SK-N-SH treated with all-trans-retinoic acid at 6 μM for 48 hours (cell line): Measurements from ENCODE around the gene TNNC2.

Experiments used
- ATAC-seq: fragments of 200-7000 bp; cut with Tn5 transposase; 3 replicates; pipeline ENCODE4 v1.9.1; 2020; ENCODE audit warnings: mild to moderate bottlenecking, moderate library complexity
- ARNTL ChIP-seq: fragments of 450-650 bp; formaldehyde crosslinking; IDR thresholded peaks from 2 replicates; pipeline ENCODE4 v1.5.0; 2020; ENCODE audit warnings: low read depth, mild to moderate bottlenecking, moderate library complexity, borderline replicate concordance
- BACH2 ChIP-seq: fragments of 250-450 bp; sonication (Bioruptor Pico); IDR thresholded peaks from 2 replicates; pipeline ENCODE4 v1.9.0; 2021; ENCODE audit warnings: mild to moderate bottlenecking, borderline replicate concordance
- CSDC2 ChIP-seq: fragments of 250-450 bp; sonication (Bioruptor Pico); IDR thresholded peaks from 2 replicates; pipeline ENCODE4 v1.5.0; 2020; ENCODE audit warnings: mild to moderate bottlenecking, moderate library complexity
- CSRNP3 ChIP-seq: fragments of 250-450 bp; sonication (Bioruptor Pico); IDR thresholded peaks from 2 replicates; pipeline ENCODE4 v1.5.1; 2021; ENCODE audit warnings: mild to moderate bottlenecking, moderate library complexity
- GLIS3 ChIP-seq: fragments of 250-450 bp; sonication (Bioruptor Pico); IDR thresholded peaks from 2 replicates; pipeline ENCODE4 v1.5.0; 2020; ENCODE audit warnings: mild to moderate bottlenecking, moderate library complexity
- ISL1 ChIP-seq: fragments of 250-450 bp; sonication (Bioruptor Pico); IDR thresholded peaks from 2 replicates; pipeline ENCODE4 v2.1.2; 2022; ENCODE audit warnings: mild to moderate bottlenecking, moderate library complexity
- OSR1 ChIP-seq: fragments of 250-450 bp; sonication (Bioruptor Pico); IDR thresholded peaks from 2 replicates; pipeline ENCODE4 v1.8.0; 2022; ENCODE audit warnings: moderate library complexity, mild to moderate bottlenecking, inconsistent platforms
- PATZ1 ChIP-seq: fragments of 250-450 bp; sonication (Bioruptor Pico); IDR thresholded peaks from 2 replicates; pipeline ENCODE4 v1.8.0; 2020; ENCODE audit warnings: mild to moderate bottlenecking, moderate library complexity, borderline replicate concordance
- PPARA ChIP-seq: fragments of 250-450 bp; sonication (Bioruptor Pico); IDR thresholded peaks from 2 replicates; pipeline ENCODE4 v1.5.0; 2020; ENCODE audit warnings: mild to moderate bottlenecking, borderline replicate concordance
- RARB ChIP-seq: fragments of 250-450 bp; sonication (Bioruptor Pico); IDR thresholded peaks from 2 replicates; pipeline ENCODE4 v1.8.0; 2021; ENCODE audit warnings: mild to moderate bottlenecking, moderate library complexity
- TCF4 ChIP-seq: fragments of 250-450 bp; sonication (Bioruptor Pico); IDR thresholded peaks from 2 replicates; pipeline ENCODE4 v1.8.0; 2021; ENCODE audit warnings: mild to moderate bottlenecking, moderate library complexity, borderline replicate concordance
- TOX ChIP-seq: fragments of 250-450 bp; sonication (Bioruptor Pico); IDR thresholded peaks from 2 replicates; pipeline ENCODE4 v1.8.0; 2021; ENCODE audit warnings: mild to moderate bottlenecking, moderate library complexity, borderline replicate concordance
- ZC3H10 ChIP-seq: fragments of 250-450 bp; sonication (Bioruptor Pico); IDR thresholded peaks from 2 replicates; pipeline ENCODE4 v1.5.1; 2021; ENCODE audit warnings: mild to moderate bottlenecking, moderate library complexity
- ZFP30 ChIP-seq: fragments of 450-650 bp; formaldehyde crosslinking; IDR thresholded peaks from 2 replicates; pipeline ENCODE4 v1.5.0; 2022; ENCODE audit warnings: mild to moderate bottlenecking, moderate library complexity
- ZNF565 ChIP-seq: fragments of 450-650 bp; formaldehyde crosslinking; conservative IDR thresholded peaks from 2 replicates; pipeline ENCODE4 v1.5.0; 2020; ENCODE audit warnings: low read depth, mild to moderate bottlenecking, moderate library complexity
- ZNF70 ChIP-seq: fragments of 450-650 bp; formaldehyde crosslinking; IDR thresholded peaks from 2 replicates; pipeline ENCODE4 v1.5.0; 2020; ENCODE audit warnings: mild to moderate bottlenecking, moderate library complexity
- ZNF8 ChIP-seq: fragments of 450-650 bp; formaldehyde crosslinking; IDR thresholded peaks from 2 replicates; pipeline ENCODE4 v1.5.0; 2020; ENCODE audit warnings: mild to moderate bottlenecking, moderate library complexity
- TF ChIP-seq, protein P1 (sequence below): fragments of 250-450 bp; sonication (Bioruptor Pico); IDR thresholded peaks from 2 replicates; pipeline ENCODE4 v1.5.0; 2020; ENCODE audit warnings: mild to moderate bottlenecking, moderate library complexity
- TF ChIP-seq, protein P2 (sequence below): fragments of 250-450 bp; sonication (Bioruptor Pico); IDR thresholded peaks from 2 replicates; pipeline ENCODE4 v1.8.0; 2021; ENCODE audit warnings: low read depth, mild to moderate bottlenecking, moderate library complexity, borderline replicate concordance

TNNC2 gene

DNA sequence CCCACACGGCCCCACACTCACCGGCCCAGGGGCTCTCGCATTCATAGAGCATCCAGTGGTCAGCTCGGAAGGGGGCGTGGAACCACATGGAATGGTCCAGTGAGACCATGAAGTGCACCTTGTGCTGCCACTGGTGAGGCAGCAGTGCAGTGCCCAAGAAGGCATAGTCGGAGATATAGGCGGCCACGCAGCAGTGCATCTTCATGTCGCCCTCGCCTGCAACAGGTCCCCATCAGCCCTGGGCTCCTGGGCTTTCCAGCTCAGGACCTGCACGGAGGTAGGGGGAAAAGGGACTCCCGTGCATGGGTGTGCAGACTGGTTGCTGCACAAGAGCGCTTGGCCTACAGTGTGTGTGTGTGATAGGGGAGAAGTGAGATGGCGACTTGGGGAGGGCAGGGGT is 16.4 kb upstream of the TNNC2 start:
- TF ChIP-seq PATZ1 (no peak), ZNF8 (no peak), ZFP30 (no peak), GLIS3 (CRISPR knock-in tag) (no peak), OSR1 (CRISPR knock-in tag) (no peak), CSRNP3 (no peak), TOX (CRISPR knock-in tag) (no peak)
- no peak; the same call in 2 of the 3 replicates for ATAC-seq

GRCh38 chr20:45842169-45842812 is 15.2 kb upstream of the TNNC2 start:
- TF ChIP-seq RARB (CRISPR knock-in tag) = no peak
- no peak for TF ChIP-seq ZNF565 (CRISPR knock-in tag)
- no peak for TF ChIP-seq ZNF70
- no peak for TF ChIP-seq CSRNP3
- TF ChIP-seq ZC3H10 (CRISPR knock-in tag) = no peak
- TF ChIP-seq ISL1 (CRISPR knock-in tag) = no peak
- no peak for TF ChIP-seq TOX (CRISPR knock-in tag)
- no peak for TF ChIP-seq ZNF8
- no peak for TF ChIP-seq CSDC2
- no peak for TF ChIP-seq OSR1 (CRISPR knock-in tag)
- ATAC-seq = no peak; the same call in 2 of the 3 replicates

DNA sequence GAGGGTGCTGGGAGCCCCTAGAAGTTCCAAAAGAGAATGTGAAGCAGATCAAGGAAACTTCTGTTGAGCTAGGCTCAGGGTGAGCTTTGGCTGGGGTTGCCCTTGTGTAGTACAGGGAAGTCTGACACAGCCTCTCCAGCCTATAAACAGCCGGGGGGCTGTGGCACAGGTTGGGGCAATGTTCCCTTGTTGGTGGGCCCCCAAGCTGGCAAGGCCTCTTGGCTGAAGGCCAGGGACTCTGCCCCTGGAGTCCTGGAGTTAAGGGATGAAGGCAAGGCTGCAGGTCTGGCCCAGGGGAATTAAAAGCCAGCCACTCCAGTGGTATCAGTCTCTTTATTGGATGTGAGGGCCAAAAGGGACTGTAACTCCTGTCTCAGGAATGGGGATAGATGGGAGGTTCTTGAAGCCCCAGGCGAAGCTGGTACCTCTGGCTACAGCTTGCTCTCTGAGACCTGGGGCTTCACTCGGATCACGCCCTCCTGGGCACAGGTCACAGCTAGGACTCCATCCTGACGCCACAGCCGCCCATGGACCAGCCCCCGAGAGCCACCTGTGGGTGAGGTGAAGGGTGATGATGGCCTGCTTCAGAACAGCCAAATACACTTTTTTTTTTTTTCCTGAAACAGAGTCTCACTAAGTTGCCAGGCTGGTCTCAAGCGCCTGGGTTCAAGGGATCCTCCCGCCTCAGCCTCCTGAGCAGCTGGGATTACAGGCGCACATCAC is 14.5 kb upstream of the TNNC2 start:
- TF ChIP-seq ZFP30 = no peak
- no peak for TF ChIP-seq TCF4
- no peak for TF ChIP-seq ZNF70
- no peak for TF ChIP-seq CSRNP3
- TF ChIP-seq ARNTL (CRISPR knock-in tag) = no peak
- no peak for TF ChIP-seq TOX (CRISPR knock-in tag)
- TF ChIP-seq RARB (CRISPR knock-in tag) = no peak
- TF ChIP-seq PPARA (CRISPR knock-in tag) = no peak
- TF ChIP-seq, protein P1, sequence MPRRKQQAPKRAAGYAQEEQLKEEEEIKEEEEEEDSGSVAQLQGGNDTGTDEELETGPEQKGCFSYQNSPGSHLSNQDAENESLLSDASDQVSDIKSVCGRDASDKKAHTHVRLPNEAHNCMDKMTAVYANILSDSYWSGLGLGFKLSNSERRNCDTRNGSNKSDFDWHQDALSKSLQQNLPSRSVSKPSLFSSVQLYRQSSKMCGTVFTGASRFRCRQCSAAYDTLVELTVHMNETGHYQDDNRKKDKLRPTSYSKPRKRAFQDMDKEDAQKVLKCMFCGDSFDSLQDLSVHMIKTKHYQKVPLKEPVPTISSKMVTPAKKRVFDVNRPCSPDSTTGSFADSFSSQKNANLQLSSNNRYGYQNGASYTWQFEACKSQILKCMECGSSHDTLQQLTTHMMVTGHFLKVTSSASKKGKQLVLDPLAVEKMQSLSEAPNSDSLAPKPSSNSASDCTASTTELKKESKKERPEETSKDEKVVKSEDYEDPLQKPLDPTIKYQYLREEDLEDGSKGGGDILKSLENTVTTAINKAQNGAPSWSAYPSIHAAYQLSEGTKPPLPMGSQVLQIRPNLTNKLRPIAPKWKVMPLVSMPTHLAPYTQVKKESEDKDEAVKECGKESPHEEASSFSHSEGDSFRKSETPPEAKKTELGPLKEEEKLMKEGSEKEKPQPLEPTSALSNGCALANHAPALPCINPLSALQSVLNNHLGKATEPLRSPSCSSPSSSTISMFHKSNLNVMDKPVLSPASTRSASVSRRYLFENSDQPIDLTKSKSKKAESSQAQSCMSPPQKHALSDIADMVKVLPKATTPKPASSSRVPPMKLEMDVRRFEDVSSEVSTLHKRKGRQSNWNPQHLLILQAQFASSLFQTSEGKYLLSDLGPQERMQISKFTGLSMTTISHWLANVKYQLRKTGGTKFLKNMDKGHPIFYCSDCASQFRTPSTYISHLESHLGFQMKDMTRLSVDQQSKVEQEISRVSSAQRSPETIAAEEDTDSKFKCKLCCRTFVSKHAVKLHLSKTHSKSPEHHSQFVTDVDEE (CRISPR knock-in tag) = no peak
- no peak for TF ChIP-seq ZNF8
- no peak for TF ChIP-seq ZNF565 (CRISPR knock-in tag)
- no peak for TF ChIP-seq ISL1 (CRISPR knock-in tag)
- TF ChIP-seq BACH2 (CRISPR knock-in tag) = no peak
- TF ChIP-seq PATZ1 = no peak
- TF ChIP-seq GLIS3 (CRISPR knock-in tag) = no peak
- TF ChIP-seq, protein P2, sequence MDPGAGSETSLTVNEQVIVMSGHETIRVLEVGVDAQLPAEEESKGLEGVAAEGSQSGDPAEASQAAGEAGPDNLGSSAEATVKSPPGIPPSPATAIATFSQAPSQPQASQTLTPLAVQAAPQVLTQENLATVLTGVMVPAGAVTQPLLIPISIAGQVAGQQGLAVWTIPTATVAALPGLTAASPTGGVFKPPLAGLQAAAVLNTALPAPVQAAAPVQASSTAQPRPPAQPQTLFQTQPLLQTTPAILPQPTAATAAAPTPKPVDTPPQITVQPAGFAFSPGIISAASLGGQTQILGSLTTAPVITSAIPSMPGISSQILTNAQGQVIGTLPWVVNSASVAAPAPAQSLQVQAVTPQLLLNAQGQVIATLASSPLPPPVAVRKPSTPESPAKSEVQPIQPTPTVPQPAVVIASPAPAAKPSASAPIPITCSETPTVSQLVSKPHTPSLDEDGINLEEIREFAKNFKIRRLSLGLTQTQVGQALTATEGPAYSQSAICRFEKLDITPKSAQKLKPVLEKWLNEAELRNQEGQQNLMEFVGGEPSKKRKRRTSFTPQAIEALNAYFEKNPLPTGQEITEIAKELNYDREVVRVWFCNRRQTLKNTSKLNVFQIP (CRISPR knock-in tag) = no peak
- ATAC-seq = no peak
